GM18517 (cell line): ENCODE results near the gene LGI1.

Experiments used
- ATAC-seq: cut with Tn5 transposase; IDR thresholded peaks from one replicate; pipeline ENCODE4 v1.9.1; 2021; ENCODE audit warnings: mild to moderate bottlenecking, moderate library complexity; ENCODE audit not compliant: unreplicated experiment

The LGI1 gene

DNA sequence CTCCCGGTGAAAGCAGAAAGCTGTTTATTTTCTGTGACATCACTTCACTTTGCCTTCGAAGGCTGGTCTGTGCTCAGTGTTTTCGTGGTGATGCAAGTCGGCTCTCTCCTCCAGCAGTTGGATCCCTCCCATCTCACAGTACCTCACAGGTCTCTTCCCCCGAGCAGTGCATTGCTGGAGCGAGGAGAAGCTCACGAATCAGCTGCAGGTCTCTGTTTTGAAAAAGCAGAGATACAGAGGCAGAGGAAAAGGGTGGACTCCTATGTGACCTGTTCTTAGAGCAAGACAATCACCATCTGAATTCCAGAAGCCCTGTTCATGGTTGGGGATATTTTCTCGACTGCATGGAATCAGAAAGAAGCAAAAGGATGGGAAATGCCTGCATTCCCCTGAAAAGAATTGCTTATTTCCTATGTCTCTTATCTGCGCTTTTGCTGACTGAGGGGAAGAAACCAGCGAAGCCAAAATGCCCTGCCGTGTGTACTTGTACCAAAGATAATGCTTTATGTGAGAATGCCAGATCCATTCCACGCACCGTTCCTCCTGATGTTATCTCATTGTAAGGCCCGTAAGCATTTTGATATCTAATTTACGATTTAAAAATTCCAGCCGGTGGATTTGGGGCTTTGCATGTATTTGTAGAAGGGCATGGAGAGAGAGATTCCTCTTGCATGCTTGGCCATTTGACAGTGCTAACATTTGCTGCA lies at the start of gene LGI1:
Gene LGI1 (plus strand): TSS at position 136 of the 707 bp plus-strand sequence. CDS start 209 bp downstream, at position 345.
- no peak for ATAC-seq

GRCh38 chr10:93710333-93710909 lies 47.3 kb upstream of the LGI1 start:
- ATAC-seq: no peak

GRCh38 chr10:93711891-93712290 lies 45.8 kb upstream of the LGI1 start:
- ATAC-seq: no peak

- no peak for ATAC-seq
Observed at GRCh38 chr10:93712593-93712992, 45.1 kb upstream of the LGI1 start.

DNA sequence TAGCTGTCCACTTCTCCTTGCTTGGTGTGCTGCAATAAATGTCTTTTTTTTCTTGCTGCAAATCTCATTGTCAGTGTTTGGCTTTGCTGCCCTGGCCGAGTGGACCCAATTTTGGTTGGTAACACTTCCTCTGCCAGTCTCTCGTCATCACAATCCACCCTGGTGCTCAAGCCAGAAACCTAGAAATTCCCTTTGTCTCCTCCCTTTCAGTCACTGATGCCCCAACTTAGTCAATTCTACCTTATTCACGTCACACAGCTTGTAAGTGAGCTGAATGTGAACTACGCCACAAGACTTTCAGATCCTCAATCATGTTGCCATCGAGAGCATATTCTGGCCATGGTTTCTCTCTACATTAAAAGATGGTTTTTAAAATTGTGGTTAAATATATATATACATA lies 42.4 kb upstream of the LGI1 start:
- peak; percentile 90 for ATAC-seq

DNA sequence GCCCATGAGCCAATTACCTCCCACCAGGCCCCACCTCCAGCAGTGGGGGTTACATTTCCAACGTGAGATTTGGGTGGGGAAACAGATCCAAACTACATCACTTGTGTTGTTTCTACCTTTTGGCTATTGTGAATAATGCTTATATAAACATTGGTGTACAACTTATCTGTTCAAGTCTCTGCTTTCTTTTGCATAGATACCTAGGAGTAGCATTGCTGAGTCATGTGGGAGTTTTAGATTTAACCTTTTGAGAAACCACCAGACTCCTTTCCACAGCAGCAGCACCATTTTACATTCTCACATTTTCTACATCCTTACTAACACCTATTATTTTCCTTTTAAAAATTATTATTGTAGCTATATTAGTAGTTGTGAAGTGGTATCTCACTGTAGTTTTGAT lies 41.0 kb upstream of the LGI1 start:
- no peak for ATAC-seq

- no peak for ATAC-seq
Observed at GRCh38 chr10:93718937-93719725, 38.6 kb upstream of the LGI1 start.

DNA sequence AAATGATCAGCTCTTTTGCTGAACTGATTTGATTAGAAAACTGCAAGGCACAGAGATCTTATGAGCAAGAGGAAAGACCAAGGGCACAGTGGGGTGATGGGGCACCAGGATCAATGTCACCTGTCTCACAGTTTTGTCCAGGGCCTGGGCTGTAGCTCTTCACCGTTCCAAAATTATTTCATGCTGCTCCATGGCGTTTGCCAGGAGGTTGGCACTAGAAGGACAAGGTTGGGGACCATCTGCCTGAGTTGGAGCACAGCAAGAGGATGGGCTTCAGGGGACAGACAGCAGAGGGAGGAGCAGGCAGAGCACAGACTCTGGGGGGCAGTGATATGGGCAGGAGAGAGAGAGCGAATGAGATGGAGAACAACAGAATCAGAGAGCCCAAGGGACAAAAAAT lies 37.8 kb upstream of the LGI1 start:
- ATAC-seq: no peak

GRCh38 chr10:93722550-93722949 lies 35.2 kb upstream of the LGI1 start:
- no peak for ATAC-seq

- ATAC-seq: no peak
Observed at GRCh38 chr10:93723153-93723552, 34.6 kb upstream of the LGI1 start.

GRCh38 chr10:93726024-93726423 lies 31.7 kb upstream of the LGI1 start:
- no peak for ATAC-seq

DNA sequence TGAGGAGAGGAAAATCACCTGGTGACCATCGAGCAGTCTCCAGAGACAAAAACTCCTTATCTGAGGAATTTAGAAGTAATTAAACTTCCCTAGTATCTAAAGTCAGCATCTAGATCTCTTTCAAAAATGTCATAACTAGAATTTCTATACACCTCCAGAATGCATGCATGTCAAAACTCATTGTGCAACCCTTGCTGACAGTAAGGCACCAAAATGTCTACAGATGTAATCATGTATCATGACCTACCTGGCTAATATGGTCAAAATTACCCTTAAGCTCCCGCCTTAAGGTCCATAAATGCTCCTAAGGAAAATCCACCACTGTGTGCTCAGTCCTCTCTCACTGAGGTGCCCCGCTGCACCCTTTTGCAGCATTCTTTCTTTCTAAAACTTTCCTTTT lies 16.4 kb upstream of the LGI1 start:
- ATAC-seq: no peak

DNA sequence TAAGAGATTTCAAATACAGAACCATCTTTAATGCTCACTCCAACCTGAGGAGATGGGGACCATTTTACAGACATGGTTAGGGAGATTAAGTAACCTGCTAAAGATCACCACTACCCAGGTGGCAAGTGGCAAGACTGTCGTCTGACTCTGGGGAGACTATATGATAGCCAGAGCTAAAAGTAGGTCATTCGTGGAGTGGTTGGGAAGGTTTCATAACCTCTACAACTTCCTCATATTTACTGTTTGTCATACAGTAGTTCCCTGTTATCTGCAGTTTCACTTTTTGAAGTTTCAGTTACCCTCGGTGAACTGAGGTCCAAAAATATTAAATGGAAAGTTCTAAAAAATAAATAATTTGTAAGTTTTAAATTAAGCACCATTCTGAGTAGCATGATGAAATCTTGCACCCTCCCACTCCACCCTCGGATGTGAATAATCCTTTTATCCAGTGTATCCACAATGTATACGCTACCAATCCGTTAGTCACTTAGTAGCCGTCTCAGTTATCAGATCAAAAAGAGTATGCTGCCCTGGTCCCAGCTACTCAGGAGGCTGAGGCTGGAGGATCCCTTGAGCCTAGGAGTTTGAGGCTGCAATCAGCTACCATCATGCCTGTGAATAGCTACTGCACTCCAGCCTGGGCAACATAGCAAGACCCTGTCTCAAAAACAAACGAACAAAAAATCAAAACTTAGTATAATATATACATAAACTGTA lies 14.9 kb upstream of the LGI1 start:
- ATAC-seq: peak; percentile 72

DNA sequence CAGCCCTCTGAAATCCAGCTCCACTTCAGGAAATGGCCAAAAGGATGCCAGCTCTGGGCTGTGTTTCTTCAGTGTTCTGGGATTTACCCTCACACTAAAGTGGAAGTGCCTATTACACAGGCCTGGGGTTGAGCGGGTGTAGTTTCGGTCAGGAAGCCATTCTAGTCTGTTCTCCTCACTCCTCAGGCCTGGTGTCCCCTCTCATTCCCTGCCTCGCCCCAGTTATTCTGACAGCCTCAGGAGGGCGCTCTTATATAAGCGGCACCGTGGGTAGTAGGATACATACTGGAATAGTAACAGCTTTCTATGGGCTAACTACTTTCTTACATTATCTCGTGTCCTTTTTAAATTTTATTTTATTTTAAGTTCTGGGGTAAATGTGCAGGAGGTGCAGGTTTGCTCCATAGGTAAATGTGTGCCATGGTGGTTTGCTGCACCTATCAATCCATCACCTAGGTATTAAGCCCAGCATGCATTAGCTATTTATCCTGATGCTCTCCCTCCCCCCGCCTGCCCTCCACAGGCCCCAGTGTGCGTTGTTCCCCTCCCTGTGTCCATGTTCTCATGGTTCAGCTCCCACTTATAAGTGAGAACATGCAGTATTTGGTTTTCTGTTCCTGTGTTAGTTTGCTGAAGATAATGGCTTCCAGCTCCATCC lies 12.2 kb upstream of the LGI1 start:
- no peak for ATAC-seq

DNA sequence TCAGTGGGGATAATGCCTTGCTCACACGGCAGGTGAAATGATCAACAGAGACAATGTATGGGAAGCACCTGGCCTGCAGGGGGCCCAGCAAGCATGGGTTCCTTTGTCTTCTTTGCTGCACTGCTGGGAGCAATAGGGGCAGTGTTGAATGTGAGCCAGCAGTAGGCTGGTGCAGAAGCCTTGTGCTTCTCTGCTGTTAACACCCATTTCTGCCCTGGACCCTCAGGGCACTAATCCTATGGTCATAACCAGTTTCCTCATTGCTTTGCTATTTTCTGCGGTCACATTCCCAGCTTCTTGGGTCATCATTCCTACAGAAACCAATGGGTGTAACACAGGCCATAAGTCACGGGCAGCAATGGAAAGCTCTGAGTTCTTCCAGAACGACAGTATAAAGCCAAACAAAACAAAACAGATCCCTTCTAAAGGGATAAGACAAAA lies 10.9 kb upstream of the LGI1 start:
- ATAC-seq: no peak

DNA sequence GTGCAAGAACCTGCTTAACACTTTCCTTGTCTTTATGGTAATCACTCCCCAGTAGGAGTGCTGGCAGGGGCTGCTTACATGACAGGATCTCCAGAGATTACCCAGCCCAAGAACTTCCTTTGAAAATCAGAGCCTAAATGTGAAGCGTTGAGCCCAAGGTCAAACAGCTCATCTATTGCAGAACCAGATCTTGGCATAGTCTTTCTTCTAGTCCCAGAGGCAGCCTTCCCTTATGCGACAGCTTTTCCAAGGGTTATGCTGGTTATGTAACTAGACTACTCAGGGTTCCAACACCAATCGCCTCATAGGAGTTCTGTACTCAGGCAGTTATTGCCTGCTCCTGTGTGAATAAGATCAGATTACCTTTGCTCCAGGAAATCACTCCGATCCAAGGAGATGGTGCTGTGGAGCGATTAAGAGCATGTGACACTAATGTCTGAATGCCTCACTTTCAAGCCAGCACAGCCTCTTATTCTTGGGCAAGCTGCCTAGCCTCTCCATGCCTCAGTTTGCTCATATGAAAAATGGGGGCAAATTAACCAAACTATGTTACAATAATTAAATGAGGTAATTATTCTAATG lies 8.4 kb upstream of the LGI1 start:
- no peak for ATAC-seq

GRCh38 chr10:93751124-93751523 lies 6.6 kb upstream of the LGI1 start:
- ATAC-seq: no peak

DNA sequence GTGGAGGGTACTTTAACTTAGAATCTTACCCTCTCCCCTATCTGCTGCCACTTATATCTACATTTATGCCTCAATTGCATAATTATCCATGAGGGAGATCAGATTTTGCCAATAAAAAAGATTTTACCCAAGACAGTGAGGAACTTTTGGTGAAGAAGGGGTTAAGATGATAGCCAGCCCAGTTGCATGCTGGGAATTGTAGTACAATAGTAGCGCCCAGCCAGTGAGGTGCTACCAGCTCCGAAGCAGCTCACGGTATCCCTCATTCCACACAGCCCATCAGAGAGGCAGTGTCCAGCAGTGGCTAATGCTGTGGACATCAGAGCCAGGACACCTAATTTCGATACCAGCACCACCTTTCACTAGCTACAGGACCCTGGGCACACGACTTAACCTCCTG lies 5.9 kb upstream of the LGI1 start:
- ATAC-seq: no peak

- ATAC-seq: no peak
Observed at GRCh38 chr10:93752761-93753160, 5.0 kb upstream of the LGI1 start.

GRCh38 chr10:93753621-93754250 lies 4.0 kb upstream of the LGI1 start:
- no peak for ATAC-seq
